ENCODE data around the gene KCNH4.
"Not testable (repeated sequence)": the region's sequence is repeated elsewhere in the genome, so short reads cannot be mapped to it uniquely, and the experiment has no call there.

DNA sequence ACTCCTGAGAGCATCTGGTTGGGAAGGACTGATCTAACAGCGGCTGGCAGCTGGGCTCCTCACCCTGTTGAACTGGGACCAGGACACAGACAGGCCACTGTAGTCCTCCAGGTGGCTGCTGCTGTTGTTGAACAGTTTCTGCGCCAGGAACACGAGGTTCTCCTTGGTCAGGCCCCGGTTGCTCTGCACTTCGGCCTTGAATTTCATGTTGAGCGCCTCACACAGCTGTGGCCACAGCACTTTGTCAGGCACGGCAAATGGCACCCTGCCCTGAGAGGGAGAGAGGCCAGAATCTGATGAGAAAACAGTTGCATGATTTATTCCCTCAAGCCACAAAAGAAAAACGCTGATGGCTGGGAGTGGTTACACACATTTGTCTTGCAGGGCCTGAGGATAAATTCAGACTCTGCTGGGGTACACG is 31.0 kb upstream of the KCNH4 start:
- TF ChIP-seq GABPA (IDR thresholded peaks at IDR 0.05 in 1 of 2, conservative IDR thresholded peaks at IDR 0.05 in 1 of 2); EGR1 (IDR thresholded peaks at IDR 0.05; ENCODE audit: low read depth in 2 of 2); RAD21 (IDR thresholded peaks at IDR 0.05); TAF1 (conservative IDR thresholded peaks at IDR 0.05): not testable (repeated sequence)
- TF ChIP-seq, protein P1, sequence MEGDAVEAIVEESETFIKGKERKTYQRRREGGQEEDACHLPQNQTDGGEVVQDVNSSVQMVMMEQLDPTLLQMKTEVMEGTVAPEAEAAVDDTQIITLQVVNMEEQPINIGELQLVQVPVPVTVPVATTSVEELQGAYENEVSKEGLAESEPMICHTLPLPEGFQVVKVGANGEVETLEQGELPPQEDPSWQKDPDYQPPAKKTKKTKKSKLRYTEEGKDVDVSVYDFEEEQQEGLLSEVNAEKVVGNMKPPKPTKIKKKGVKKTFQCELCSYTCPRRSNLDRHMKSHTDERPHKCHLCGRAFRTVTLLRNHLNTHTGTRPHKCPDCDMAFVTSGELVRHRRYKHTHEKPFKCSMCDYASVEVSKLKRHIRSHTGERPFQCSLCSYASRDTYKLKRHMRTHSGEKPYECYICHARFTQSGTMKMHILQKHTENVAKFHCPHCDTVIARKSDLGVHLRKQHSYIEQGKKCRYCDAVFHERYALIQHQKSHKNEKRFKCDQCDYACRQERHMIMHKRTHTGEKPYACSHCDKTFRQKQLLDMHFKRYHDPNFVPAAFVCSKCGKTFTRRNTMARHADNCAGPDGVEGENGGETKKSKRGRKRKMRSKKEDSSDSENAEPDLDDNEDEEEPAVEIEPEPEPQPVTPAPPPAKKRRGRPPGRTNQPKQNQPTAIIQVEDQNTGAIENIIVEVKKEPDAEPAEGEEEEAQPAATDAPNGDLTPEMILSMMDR (IDR thresholded peaks at IDR 0.05; ENCODE audit: low read depth, low read length, missing input control): not testable (repeated sequence)
- TF ChIP-seq, protein P2, sequence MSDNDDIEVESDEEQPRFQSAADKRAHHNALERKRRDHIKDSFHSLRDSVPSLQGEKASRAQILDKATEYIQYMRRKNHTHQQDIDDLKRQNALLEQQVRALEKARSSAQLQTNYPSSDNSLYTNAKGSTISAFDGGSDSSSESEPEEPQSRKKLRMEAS (IDR thresholded peaks at IDR 0.05): not testable (repeated sequence)
